GM19467 (cell line): ENCODE results near the gene TMC8.

Source experiments
- ATAC-seq: cut with Tn5 transposase; IDR thresholded peaks from one replicate; pipeline ENCODE4 v1.9.1; 2021; ENCODE audit warnings: mild to moderate bottlenecking, moderate library complexity; ENCODE audit not compliant: unreplicated experiment

The TMC8 gene

GRCh38 chr17:78174870-78175642, 44.5 kb downstream of the TMC8 start:
- ATAC-seq: no peak

DNA sequence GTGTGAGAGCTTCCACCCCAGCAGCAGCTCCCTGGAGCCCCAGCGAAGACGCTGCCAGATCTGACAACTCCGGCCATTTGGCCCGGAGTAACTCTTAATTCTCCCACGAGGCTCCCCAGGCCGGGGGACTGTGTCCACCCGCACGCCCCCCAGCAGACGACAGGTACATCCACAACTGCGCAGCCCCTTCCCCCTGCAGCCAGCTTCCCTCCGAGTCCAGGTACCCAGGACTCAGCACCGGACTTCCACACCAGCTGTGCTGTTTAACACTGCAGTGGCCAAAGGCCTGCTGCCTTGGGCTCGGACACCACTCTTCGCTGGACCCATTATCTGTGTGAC, 45.0 kb downstream of the TMC8 start:
- ATAC-seq: no peak

DNA sequence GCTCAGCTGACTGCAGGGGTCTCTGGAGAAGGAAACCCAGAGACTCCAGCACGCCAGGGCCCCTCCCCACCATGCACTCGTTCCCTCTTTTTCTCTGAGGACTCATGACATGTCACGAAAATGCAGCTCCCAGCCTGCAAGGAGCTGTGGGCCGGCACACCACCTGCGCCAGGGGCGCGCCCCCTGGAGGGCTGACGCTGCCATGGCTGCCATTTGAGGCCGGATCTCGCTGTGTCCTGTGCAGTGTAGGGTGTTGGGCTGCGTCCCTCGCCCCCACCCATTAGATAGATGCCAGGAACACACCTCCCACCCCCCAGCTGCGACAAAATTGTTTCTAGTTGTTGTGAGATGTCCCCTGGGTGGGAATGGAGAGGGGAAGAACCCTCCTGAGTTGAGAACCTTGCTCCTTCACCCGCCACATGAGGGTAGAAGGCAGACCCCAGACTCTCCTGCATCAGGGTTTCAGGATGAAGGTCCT, 46.0 kb downstream of the TMC8 start:
- ATAC-seq: no peak

- ATAC-seq: no peak
Observed at GRCh38 chr17:78179372-78179771, 48.8 kb downstream of the TMC8 start.

- no peak for ATAC-seq
Observed at GRCh38 chr17:78180083-78180482, 49.5 kb downstream of the TMC8 start.

DNA sequence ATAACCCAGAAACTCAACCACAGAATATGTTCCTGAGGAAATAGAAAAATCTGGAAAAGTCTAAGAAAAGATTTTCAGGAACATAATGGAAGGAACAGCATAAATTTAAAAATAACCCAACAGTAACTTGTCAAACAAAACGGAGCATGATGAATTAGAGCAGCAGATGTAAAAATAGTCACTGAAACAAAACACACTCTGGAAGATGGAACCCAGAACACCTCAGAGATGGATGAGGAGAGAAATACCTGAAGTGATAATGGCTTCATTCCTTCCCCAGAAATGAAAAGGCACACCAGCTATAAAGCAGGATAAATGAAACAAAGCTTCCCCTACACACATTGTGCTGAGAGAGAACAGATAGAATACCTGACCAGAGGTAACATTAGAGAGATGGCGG, 49.9 kb downstream of the TMC8 start:
- no peak for ATAC-seq

DNA sequence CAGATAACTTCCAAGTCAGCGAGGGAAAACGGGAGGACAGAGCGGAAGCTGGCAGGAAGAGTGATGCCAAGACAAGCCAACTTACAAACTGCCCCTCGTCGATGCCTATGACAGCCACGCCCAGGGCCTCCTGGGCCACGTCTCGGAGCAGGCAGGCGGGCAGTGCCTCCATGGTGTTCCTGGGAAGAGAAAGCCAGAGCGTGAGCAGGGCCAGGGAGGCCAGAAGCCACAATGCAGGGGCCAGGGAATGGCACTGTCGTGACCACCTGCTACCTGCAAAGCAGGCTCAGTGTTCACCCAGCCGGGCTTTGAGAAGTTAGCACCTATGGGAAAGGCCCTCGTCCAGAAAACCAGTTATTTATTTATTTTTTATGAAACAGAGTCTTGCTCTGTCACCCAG, 51.9 kb downstream of the TMC8 start:
- ATAC-seq: no peak

- ATAC-seq: no peak
Observed at GRCh38 chr17:78183916-78184315, 53.3 kb downstream of the TMC8 start.

- ATAC-seq: no peak
Observed at GRCh38 chr17:78184351-78184750, 53.8 kb downstream of the TMC8 start.

DNA sequence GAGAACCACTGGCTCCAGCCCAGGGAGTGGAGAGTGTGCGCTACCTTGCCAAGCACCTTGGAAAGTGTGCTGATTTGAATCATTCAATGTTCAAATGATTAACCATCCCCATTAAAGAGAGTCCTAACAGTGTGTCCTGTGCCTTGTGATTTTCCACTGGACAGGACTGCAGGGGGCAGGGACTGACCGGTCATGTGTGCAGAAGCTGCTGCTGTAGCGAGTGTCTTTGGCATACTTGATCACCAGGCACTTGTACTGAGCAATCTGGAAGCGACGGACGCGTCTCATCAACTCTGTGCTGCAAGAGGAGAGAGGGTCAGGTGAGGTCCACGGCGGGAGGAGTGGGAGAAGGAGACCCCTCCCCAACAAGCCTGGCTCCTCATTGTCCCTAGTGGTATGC, 54.3 kb downstream of the TMC8 start:
- no peak for ATAC-seq

GRCh38 chr17:78185981-78186691, 55.6 kb downstream of the TMC8 start:
- ATAC-seq: no peak

GRCh38 chr17:78186692-78187595, 56.4 kb downstream of the TMC8 start, which contains the start of the genes AFMID and TK1:
Gene AFMID, plus strand, starts transcription at chr17:78187362. Its CDS starts 9 bp downstream, at chr17:78187371.
Gene TK1, minus strand, starts transcription at chr17:78187052. Its CDS starts 58 bp downstream, at chr17:78186994.
- ATAC-seq: peak; percentile 89
